Suprapubic skin (tissue), 4 donors: ENCODE results near the gene FAM236B. TPM values are rescaled to one million over a fixed set of nuclear protein-coding genes. Genes with fewer than 3 reads are reported as not detected.
"Not testable (repeated sequence)": the region's sequence is repeated elsewhere in the genome, so short reads cannot be mapped to it uniquely, and the experiment has no call there.

ENCODE experiments used
- DNase-seq, 2 donors: peaks; one replicate each; pipeline ENCODE4 v3.0.0-alpha.2; 2019; ENCODE audit warnings: low spot score in 2 of 2
- H3K27ac ChIP-seq: fragments of 200-600 bp; sonication (generic); one replicate; pipeline ENCODE4 v1.5.1; 2019
- H3K27me3 ChIP-seq: fragments of 200-600 bp; sonication (generic); one replicate; pipeline ENCODE4 v1.5.1; 2019
- H3K36me3 ChIP-seq: fragments of 200-600 bp; sonication (generic); one replicate; pipeline ENCODE4 v1.5.1; 2019
- H3K4me1 ChIP-seq: fragments of 200-600 bp; sonication (generic); one replicate; pipeline ENCODE4 v1.5.1; 2019
- H3K4me3 ChIP-seq: fragments of 200-600 bp; sonication (generic); one replicate; pipeline ENCODE4 v1.5.1; 2019; ENCODE audit warnings: mild to moderate bottlenecking
- H3K9me3 ChIP-seq: fragments of 200-600 bp; sonication (generic); one replicate; pipeline ENCODE4 v1.5.1; 2019
- EP300 ChIP-seq: sonication (generic); formaldehyde crosslinking; IDR thresholded peaks from one replicate; pipeline ENCODE4 v1.6.1; 2017; ENCODE audit warnings: antibody characterized with exemption
- POLR2A ChIP-seq, 2 donors: fragments of 450-650 bp; IDR thresholded peaks; one replicate each; pipeline ENCODE4 v1.6.1; 2017; ENCODE audit warnings: antibody characterized with exemption in 2 of 2, mild to moderate bottlenecking in 2 of 2, moderate library complexity in 2 of 2
- POLR2AphosphoS5 ChIP-seq, 3 donors: sonication (generic); formaldehyde crosslinking; IDR thresholded peaks; one replicate each; pipeline ENCODE4 v1.6.1; 2017; ENCODE audit warnings: antibody characterized with exemption in 3 of 3
- WGBS: methylation state at CpG from one replicate; pipeline ENCODE4 v1.1.5; 2018; 5-methylcytosine and 5-hydroxymethylcytosine counted together
- total RNA-seq, 4 donors: library from RNA; depleted of rRNA; stranded (reverse); fragments of >200 nt; gene quantifications; one replicate each; pipeline ENCODE4 v1.1.0, GENCODE V29; 2016
- TF ChIP-seq, protein P1 (sequence below), 2 donors: fragments of 200-600 bp in 1 of 2; fragments of 450-650 bp in 1 of 2; sonication (generic) in 1 of 2; IDR thresholded peaks; one replicate each; pipeline ENCODE4 v1.5.1; 2016 to 2019; ENCODE audit warnings: antibody characterized with exemption in 2 of 2, mild to moderate bottlenecking in 1 of 2, moderate library complexity in 1 of 2

Gene FAM236B
- total RNA-seq, 4 donors from 2014 or later = not detected

DNA sequence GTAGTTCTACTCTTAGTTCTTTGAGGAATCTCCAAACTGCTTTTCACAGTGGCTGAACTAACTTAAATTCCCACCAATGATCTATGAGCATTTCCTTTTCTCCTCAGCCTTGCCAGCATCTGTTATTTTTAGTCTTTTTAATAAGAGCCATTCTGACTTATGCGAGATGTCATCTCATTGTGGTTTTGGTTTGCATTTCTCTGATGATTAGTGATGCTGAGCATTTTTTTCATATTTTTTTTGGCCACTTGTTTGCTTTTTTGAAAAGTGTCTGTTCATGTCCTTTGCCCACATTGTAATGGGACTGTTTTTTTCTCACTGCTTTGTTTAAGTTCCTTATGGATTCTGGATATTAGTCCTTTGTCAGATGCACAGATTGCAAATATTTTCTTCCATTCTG, 46.9 kb downstream of the FAM236B start:
- TF ChIP-seq, protein P1, sequence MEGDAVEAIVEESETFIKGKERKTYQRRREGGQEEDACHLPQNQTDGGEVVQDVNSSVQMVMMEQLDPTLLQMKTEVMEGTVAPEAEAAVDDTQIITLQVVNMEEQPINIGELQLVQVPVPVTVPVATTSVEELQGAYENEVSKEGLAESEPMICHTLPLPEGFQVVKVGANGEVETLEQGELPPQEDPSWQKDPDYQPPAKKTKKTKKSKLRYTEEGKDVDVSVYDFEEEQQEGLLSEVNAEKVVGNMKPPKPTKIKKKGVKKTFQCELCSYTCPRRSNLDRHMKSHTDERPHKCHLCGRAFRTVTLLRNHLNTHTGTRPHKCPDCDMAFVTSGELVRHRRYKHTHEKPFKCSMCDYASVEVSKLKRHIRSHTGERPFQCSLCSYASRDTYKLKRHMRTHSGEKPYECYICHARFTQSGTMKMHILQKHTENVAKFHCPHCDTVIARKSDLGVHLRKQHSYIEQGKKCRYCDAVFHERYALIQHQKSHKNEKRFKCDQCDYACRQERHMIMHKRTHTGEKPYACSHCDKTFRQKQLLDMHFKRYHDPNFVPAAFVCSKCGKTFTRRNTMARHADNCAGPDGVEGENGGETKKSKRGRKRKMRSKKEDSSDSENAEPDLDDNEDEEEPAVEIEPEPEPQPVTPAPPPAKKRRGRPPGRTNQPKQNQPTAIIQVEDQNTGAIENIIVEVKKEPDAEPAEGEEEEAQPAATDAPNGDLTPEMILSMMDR (IDR thresholded peaks at IDR 0.05) = no peak
- no peak for TF ChIP-seq POLR2AphosphoS5 (IDR thresholded peaks at IDR 0.05)
- TF ChIP-seq EP300 = no peak
- TF ChIP-seq POLR2A (IDR thresholded peaks at IDR 0.05) = no peak
- Histone ChIP-seq H3K4me1 (no peaks in the 10 kb centered on the region), H3K27ac (no peak overlapping the region), H3K4me3 (no peak overlapping the region), H3K9me3 (no peaks in the 10 kb centered on the region), H3K36me3 (no peaks in the 10 kb centered on the region), H3K27me3 (no peaks in the 10 kb centered on the region)
- no peak for DNase-seq
- WGBS = 70% methylated on average over 1 of the region's 1 CpG

DNA sequence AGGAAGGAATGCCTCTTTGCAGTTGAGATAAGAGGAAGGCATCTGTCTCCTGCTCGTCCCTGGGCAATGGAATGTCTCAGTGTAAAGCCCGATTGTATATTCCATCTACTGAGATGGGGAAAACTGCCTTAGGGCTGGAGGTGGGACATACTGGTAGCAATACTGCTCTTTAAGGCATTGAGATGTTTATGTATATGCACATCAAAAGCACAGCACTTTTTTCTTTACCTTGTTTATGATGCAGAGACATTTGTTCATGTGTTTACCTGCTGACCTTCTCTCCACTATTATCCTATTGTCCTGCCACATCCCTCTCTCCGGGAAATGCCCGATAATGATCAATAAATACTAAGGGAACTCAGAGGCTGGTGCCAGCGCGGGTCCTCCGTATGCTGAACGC, 48.8 kb downstream of the FAM236B start:
- not testable (repeated sequence) for H3K4me1 ChIP-seq, DNase-seq, H3K27me3 ChIP-seq, H3K27ac ChIP-seq, H3K4me3 ChIP-seq, H3K36me3 ChIP-seq, H3K9me3 ChIP-seq
- 60% methylated on average over 8 of the region's 8 CpGs for WGBS

Other genes starting within 250 kb of the FAM236B start
- gene HDAC8, start 209.8 kb downstream of the FAM236B start, total RNA-seq = 10 to 100 TPM; 16.3 to 27.0 (median 20.2) TPM
- 1 to 10 TPM; 2.9 to 4.3 (median 4.0) TPM for gene PHKA1, start 68.4 kb downstream of the FAM236B start, total RNA-seq
- not detected for gene DMRTC1B, start 5.8 kb downstream of the FAM236B start, total RNA-seq
- gene FAM236D, start 25.6 kb upstream of the FAM236B start, total RNA-seq = not detected
- not detected for gene FAM236C, start 130.0 kb upstream of the FAM236B start, total RNA-seq
- not detected for gene FAM236A, start 155.5 kb upstream of the FAM236B start, total RNA-seq
- gene DMRTC1, start 161.2 kb upstream of the FAM236B start, total RNA-seq = not detected
- not detected for gene PABPC1L2B, start 220.3 kb upstream of the FAM236B start, total RNA-seq